ENCODE results near the gene KRT28.

KRT28 gene

DNA sequence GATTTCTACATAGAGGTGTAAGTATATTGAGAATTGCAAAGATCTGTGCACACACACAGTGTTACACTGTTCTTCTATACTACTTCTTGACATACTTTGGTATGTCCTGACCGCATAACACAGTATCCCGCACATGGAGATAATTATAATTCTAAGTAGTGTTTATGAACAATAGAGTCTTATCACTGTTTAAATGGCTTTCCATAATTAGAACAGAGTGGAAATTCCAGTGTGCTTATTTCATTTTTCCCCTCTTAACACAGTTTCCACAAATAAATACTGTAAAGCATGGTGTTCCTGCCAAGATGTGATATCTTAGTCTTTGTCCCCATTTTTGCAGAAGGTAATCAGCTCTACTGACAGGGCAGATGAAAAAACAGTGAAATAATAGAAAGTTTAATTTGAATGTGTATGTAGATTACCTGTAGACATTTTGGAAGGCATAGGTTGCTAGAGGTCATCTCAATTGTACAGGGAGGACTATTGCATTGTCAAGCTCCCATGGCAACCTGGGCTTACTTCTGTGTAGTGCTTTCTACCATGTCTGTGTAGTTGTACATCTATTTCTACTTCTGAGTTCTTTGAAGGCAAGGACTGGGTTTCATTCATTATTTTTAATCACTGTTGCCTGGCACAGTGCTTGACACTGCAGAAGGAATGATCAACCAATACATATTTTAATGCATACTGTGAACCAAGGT, 10.1 kb upstream of the KRT28 start:
- Histone ChIP-seq H3K9me3 (ENCODE audit: insufficient read depth, low read depth, low read length) (no peaks in the 10 kb centered on the region), H3F3A (ENCODE audit: low read depth) (no peaks in the 10 kb centered on the region), H4K20me1 (ENCODE audit: insufficient read depth, low read length, poor library complexity, severe bottlenecking) (no peaks in the 10 kb centered on the region), H3K27me3 (ENCODE audit: insufficient read depth, low read length, poor library complexity, severe bottlenecking) (peaks cover 91% of the 10 kb centered on the region), H3K9ac (ENCODE audit: low read depth, low read length, poor library complexity, severe bottlenecking) (no peak overlapping the region), H2AFZ (ENCODE audit: low read length) (no peak overlapping the region), H3K4me1 (ENCODE audit: insufficient read depth, low read length, poor library complexity, severe bottlenecking) (no peaks in the 10 kb centered on the region), H3K36me3 (ENCODE audit: insufficient read depth, low read length) (no peaks in the 10 kb centered on the region), H3K4me3 (ENCODE audit: low read length, poor library complexity, severe bottlenecking) (no peak overlapping the region), H3K9me2 (replicated peaks; ENCODE audit: low read depth, low read length) (no peaks in the 10 kb centered on the region), H3K79me2 (ENCODE audit: insufficient read depth, low read length) (no peaks in the 10 kb centered on the region), H3K4me2 (ENCODE audit: low read depth, low read length, poor library complexity, severe bottlenecking) (no peak overlapping the region)
- TF ChIP-seq EZH2phosphoT487 (IDR thresholded peaks at IDR 0.05; ENCODE audit: borderline replicate concordance) = no peak
- TF ChIP-seq, protein P1, sequence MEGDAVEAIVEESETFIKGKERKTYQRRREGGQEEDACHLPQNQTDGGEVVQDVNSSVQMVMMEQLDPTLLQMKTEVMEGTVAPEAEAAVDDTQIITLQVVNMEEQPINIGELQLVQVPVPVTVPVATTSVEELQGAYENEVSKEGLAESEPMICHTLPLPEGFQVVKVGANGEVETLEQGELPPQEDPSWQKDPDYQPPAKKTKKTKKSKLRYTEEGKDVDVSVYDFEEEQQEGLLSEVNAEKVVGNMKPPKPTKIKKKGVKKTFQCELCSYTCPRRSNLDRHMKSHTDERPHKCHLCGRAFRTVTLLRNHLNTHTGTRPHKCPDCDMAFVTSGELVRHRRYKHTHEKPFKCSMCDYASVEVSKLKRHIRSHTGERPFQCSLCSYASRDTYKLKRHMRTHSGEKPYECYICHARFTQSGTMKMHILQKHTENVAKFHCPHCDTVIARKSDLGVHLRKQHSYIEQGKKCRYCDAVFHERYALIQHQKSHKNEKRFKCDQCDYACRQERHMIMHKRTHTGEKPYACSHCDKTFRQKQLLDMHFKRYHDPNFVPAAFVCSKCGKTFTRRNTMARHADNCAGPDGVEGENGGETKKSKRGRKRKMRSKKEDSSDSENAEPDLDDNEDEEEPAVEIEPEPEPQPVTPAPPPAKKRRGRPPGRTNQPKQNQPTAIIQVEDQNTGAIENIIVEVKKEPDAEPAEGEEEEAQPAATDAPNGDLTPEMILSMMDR (conservative IDR thresholded peaks at IDR 0.05; ENCODE audit: low read length) = no peak

DNA sequence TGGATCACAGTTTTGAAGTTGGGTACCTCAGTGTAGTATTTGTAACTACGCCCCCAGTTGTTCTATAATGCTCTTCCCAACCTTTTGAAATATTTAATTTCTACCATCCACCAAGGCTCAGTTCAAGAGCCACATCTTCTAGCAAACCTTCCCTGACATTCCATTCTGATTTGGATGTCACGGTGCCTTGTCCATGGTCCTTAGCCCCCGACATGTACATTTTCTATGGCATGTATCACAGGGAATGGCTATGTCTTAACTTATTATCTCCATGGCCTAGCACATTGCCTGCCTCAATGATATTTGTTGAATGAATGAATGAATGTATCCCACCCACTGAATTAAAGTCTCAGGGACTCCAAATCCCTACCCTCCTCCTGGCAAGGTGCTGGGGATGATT, 6.4 kb upstream of the KRT28 start:
- Histone ChIP-seq H3K9me3 (ENCODE audit: insufficient read depth, low read depth, low read length) (no peaks in the 10 kb centered on the region), H3K27me3 (ENCODE audit: insufficient read depth, low read length, poor library complexity, severe bottlenecking) (peaks cover 67% of the 10 kb centered on the region), H3K36me3 (ENCODE audit: insufficient read depth, low read length) (no peaks in the 10 kb centered on the region), H3F3A (ENCODE audit: low read depth) (no peaks in the 10 kb centered on the region), H3K9me2 (replicated peaks; ENCODE audit: low read depth, low read length) (no peaks in the 10 kb centered on the region), H4K20me1 (ENCODE audit: insufficient read depth, low read length, poor library complexity, severe bottlenecking) (no peaks in the 10 kb centered on the region), H3K4me3 (ENCODE audit: low read length, poor library complexity, severe bottlenecking) (no peak overlapping the region), H3K4me2 (ENCODE audit: low read depth, low read length, poor library complexity, severe bottlenecking) (no peak overlapping the region), H2AFZ (ENCODE audit: low read length) (no peak overlapping the region), H3K79me2 (ENCODE audit: insufficient read depth, low read length) (no peaks in the 10 kb centered on the region), H3K9ac (ENCODE audit: low read depth, low read length, poor library complexity, severe bottlenecking) (no peak overlapping the region), H3K4me1 (ENCODE audit: insufficient read depth, low read length, poor library complexity, severe bottlenecking) (no peaks in the 10 kb centered on the region)
- TF ChIP-seq, protein P1 (conservative IDR thresholded peaks at IDR 0.05; ENCODE audit: low read length) = no peak
- TF ChIP-seq EZH2phosphoT487 (IDR thresholded peaks at IDR 0.05; ENCODE audit: borderline replicate concordance) = no peak

DNA sequence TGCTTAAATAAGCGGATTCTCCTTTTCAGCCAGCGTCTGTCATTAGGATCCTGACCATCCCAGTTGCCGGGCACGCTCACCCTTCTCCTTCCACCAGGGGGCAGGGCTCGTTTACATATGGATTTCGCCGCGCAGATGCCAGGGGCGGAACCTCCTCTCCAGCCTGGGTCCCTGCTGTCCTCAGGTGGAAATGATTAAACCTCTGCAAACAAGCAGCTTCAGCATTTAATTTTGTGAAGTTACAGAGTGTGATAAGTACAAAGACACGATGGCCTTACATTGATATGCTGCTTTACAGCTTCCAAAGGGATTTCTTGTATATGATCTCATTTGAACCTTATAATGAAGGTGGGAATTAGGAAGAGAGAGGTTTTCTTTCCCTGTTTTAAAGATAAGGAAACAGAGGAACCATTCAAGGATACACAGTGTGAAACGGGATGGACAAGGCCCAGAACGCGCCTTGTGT, 3.9 kb upstream of the KRT28 start:
- Histone ChIP-seq H3K9me3 (ENCODE audit: insufficient read depth, low read depth, low read length) (no peaks in the 10 kb centered on the region), H3K36me3 (ENCODE audit: insufficient read depth, low read length) (no peaks in the 10 kb centered on the region), H3K79me2 (ENCODE audit: insufficient read depth, low read length) (no peaks in the 10 kb centered on the region), H2AFZ (ENCODE audit: low read length) (no peak overlapping the region), H3K4me2 (ENCODE audit: low read depth, low read length, poor library complexity, severe bottlenecking) (no peak overlapping the region), H3K9ac (ENCODE audit: low read depth, low read length, poor library complexity, severe bottlenecking) (no peak overlapping the region), H3F3A (ENCODE audit: low read depth) (no peaks in the 10 kb centered on the region), H3K27me3 (ENCODE audit: insufficient read depth, low read length, poor library complexity, severe bottlenecking) (peaks cover 58% of the 10 kb centered on the region), H3K9me2 (replicated peaks; ENCODE audit: low read depth, low read length) (no peaks in the 10 kb centered on the region), H3K4me3 (ENCODE audit: low read length, poor library complexity, severe bottlenecking) (no peak overlapping the region), H4K20me1 (ENCODE audit: insufficient read depth, low read length, poor library complexity, severe bottlenecking) (no peaks in the 10 kb centered on the region), H3K4me1 (ENCODE audit: insufficient read depth, low read length, poor library complexity, severe bottlenecking) (no peaks in the 10 kb centered on the region)
- TF ChIP-seq EZH2phosphoT487 (IDR thresholded peaks at IDR 0.05; ENCODE audit: borderline replicate concordance) = no peak
- TF ChIP-seq, protein P1 (conservative IDR thresholded peaks at IDR 0.05; ENCODE audit: low read length) = peak; percentile 93
